ENCODE measurements around the gene CAMP.

- TF ChIP-seq CTCF (conservative IDR thresholded peaks at IDR 0.05; ENCODE audit: low read depth, low read length) (no peak), EZH2 (IDR thresholded peaks at IDR 0.05; ENCODE audit: borderline replicate concordance, low read depth, low read length, poor library complexity, severe bottlenecking) (no peak)
These were observed 44.5 kb downstream of the CAMP start for GRCh38 chr3:48267782-48268181.
